ENCODE measurements around the gene NINJ2. TPM values are rescaled to one million over a fixed set of nuclear protein-coding genes. Genes with fewer than 3 reads are reported as not detected.

The NINJ2 gene
- total RNA-seq, 4 donors from 2014 or later, result 0.78 to 9.0 (median 5.2) TPM

GRCh38 chr12:550473-551260 is 112.6 kb downstream of the NINJ2 start:
- no peak overlapping the region for H3K27ac ChIP-seq
- no peak for ATAC-seq
- H3K9me3 ChIP-seq, result no peaks in the 10 kb centered on the region
- H3K4me1 ChIP-seq, result peaks cover 0 to 24% (median 4%) of the 10 kb centered on the region in 3 donors
- WGBS, 2 donors (ENCODE audit: low coverage in 1 of 2), result 81% methylated on average over 7 to 10 of the region's 18 CpGs
- peaks cover 27% of the 10 kb centered on the region for H3K27me3 ChIP-seq
- TF ChIP-seq POLR2AphosphoS5 (IDR thresholded peaks at IDR 0.05) (no peak), POLR2A (IDR thresholded peaks at IDR 0.05) (no peak), EP300 (IDR thresholded peaks at IDR 0.05) (no peak)
- TF ChIP-seq, protein P1, sequence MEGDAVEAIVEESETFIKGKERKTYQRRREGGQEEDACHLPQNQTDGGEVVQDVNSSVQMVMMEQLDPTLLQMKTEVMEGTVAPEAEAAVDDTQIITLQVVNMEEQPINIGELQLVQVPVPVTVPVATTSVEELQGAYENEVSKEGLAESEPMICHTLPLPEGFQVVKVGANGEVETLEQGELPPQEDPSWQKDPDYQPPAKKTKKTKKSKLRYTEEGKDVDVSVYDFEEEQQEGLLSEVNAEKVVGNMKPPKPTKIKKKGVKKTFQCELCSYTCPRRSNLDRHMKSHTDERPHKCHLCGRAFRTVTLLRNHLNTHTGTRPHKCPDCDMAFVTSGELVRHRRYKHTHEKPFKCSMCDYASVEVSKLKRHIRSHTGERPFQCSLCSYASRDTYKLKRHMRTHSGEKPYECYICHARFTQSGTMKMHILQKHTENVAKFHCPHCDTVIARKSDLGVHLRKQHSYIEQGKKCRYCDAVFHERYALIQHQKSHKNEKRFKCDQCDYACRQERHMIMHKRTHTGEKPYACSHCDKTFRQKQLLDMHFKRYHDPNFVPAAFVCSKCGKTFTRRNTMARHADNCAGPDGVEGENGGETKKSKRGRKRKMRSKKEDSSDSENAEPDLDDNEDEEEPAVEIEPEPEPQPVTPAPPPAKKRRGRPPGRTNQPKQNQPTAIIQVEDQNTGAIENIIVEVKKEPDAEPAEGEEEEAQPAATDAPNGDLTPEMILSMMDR (IDR thresholded peaks at IDR 0.05), result no peak
- no peaks in the 10 kb centered on the region for H3K36me3 ChIP-seq
- no peak overlapping the region for H3K4me3 ChIP-seq

GRCh38 chr12:549476-550082 is 113.7 kb downstream of the NINJ2 start:
- peaks cover 37% of the 10 kb centered on the region for H3K27me3 ChIP-seq
- 87 to 92% methylated on average over 3 to 9 of the region's 29 CpGs for WGBS, 2 donors (ENCODE audit: low coverage in 1 of 2)
- peaks cover 0 to 24% (median 4%) of the 10 kb centered on the region in 3 donors for H3K4me1 ChIP-seq
- TF ChIP-seq, protein P1 (IDR thresholded peaks at IDR 0.05), result no peak
- TF ChIP-seq POLR2AphosphoS5 (IDR thresholded peaks at IDR 0.05), result no peak
- no peak for TF ChIP-seq POLR2A (IDR thresholded peaks at IDR 0.05)
- no peak overlapping the region for H3K4me3 ChIP-seq
- H3K36me3 ChIP-seq, result no peaks in the 10 kb centered on the region
- no peak overlapping the region for H3K27ac ChIP-seq
- no peak for ATAC-seq
- no peaks in the 10 kb centered on the region for H3K9me3 ChIP-seq

GRCh38 chr12:547883-548470 is 115.3 kb downstream of the NINJ2 start:
- WGBS, 2 donors (ENCODE audit: low coverage in 1 of 2), result 70 to 73% methylated on average over 2 to 6 of the region's 13 CpGs
- Histone ChIP-seq H3K36me3 (no peaks in the 10 kb centered on the region), H3K9me3 (no peaks in the 10 kb centered on the region), H3K27me3 (peaks cover 45% of the 10 kb centered on the region), H3K4me3 (no peak overlapping the region), H3K4me1 (peaks cover 0 to 17% (median 4%) of the 10 kb centered on the region in 3 donors), H3K27ac (no peak overlapping the region)
- no peak for ATAC-seq
- TF ChIP-seq EP300 (IDR thresholded peaks at IDR 0.05) (no peak), POLR2AphosphoS5 (IDR thresholded peaks at IDR 0.05) (no peak), POLR2A (IDR thresholded peaks at IDR 0.05) (no peak)
- TF ChIP-seq, protein P1 (IDR thresholded peaks at IDR 0.05), result no peak

DNA sequence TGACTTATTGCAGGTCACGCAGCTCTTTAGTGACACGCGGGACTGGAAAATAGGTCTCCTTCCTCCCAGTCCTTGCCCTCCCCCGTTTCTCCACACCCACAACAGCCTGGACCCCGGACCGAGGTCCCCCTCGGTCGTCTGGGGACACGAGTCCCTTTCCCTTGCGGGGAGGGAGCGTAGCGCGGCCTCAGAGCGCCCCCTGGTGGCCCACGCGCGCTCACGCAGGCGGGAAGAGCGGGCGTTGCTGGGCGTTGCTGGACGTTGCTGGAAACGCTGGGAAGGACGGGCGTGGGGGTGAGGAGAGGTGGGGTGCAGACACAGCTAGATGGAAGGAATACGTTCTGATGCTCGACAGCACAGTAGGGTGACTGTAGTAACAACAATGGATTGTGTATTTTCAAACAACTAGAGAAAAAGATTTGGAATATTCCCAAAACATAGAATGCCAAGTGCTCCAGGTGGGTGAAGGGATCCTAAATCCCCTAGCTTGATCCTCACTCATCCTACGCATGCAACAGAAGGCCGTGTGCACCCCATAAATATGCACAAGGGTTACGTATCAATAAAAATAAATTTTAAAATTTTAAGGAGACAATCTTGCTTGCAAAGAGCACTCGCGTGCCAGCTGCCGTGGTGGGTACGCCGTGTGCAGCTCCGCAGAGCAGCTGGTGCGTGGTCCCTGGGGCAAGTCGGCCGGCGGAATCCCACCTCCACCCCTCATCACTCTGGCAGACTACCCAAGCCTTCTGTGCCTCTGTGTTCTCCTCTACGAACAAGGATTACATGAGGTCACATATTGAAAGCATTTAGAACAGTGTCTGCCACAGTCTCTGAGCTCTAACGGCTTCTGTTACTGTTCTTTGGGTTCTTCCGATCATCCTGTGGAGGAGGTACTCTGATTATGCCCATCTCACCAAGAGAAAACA is 116.1 kb downstream of the NINJ2 start:
- peaks cover 0 to 9% (median 0%) of the 10 kb centered on the region in 3 donors for H3K4me1 ChIP-seq
- 21 to 58% methylated on average over 7 to 14 of the region's 44 CpGs for WGBS, 2 donors (ENCODE audit: low coverage in 1 of 2)
- H3K9me3 ChIP-seq, result no peaks in the 10 kb centered on the region
- H3K27me3 ChIP-seq, result peaks cover 45% of the 10 kb centered on the region
- no peak overlapping the region for H3K4me3 ChIP-seq
- H3K36me3 ChIP-seq, result no peaks in the 10 kb centered on the region
- no peak overlapping the region for H3K27ac ChIP-seq
- no peak for TF ChIP-seq POLR2A (IDR thresholded peaks at IDR 0.05)
- TF ChIP-seq, protein P1 (IDR thresholded peaks at IDR 0.05), result peak in 3 of 4 experiments; percentile 96 to 99 (median 98)
- no peak for TF ChIP-seq EP300 (IDR thresholded peaks at IDR 0.05)
- ATAC-seq, result peak; percentile 57

Measured in gastroesophageal sphincter (tissue), 4 donors.